ENCODE results near the gene MYL3.

GRCh38 chr3:46848271-46849044 is 14.8 kb downstream of the MYL3 start:
- TF ChIP-seq EZH2 (IDR thresholded peaks at IDR 0.05; ENCODE audit: insufficient read depth, poor library complexity, severe bottlenecking), result no peak
- no peak for TF ChIP-seq EZH2phosphoT487 (IDR thresholded peaks at IDR 0.05; ENCODE audit: insufficient read depth, low read depth)

All from GM23248 (cell line).